Panc1 (cell line): Measurements from ENCODE around the gene TARBP2.

Experiments used
- TF ChIP-seq, protein P1 (sequence below): fragments of 450-650 bp; IDR thresholded peaks from 2 replicates; pipeline ENCODE4 v1.5.1; 2017; ENCODE audit warnings: mild to moderate bottlenecking
- TF ChIP-seq, protein P2 (sequence below), 2 experiments: IDR thresholded peaks; 2 replicates each; pipeline ENCODE4 v1.6.1; 2011 to 2012; ENCODE audit warnings: low read depth in 2 of 2, control low read depth in 1 of 2, low read length in 1 of 2, mild to moderate bottlenecking in 1 of 2, moderate library complexity in 1 of 2; ENCODE audit not compliant: insufficient read depth in 1 of 2

DNA sequence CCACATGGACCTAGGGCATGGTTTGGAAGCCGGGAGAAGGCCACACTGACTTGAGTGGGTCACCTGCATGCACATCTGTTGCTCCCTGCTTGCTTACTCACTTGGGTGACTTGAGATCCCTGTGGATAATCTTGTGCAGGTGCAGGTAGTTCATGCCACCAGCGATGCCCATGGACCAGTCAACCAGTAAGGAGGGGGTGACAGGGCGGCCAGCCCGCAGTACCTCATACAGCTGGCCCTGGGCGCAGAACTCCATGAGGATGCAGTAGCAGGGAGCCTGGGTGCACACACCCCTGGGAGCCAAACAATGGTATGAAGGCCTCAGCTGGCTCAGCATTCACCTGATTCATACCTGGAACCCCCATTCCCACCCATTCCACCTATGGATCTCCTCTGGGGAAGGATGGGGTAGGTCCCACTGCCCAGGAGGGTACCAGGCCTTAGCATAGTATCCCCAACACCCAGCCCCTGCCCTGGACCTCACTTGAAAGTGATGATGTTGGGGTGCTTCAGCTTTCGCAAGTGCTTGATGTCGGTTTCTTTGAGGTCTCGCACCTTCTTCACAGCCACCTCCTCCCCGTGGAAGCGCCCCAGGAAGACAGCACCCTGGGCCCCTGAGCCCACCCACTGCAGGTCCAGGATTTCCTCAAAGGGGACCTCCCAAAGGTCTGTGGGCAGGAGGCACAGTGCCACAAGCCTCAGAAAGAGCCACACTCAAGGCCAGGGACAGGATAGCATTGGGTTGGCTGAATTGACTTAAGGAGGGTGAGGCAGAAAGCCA lies 14.9 kb upstream of the TARBP2 start:
- TF ChIP-seq, protein P1, sequence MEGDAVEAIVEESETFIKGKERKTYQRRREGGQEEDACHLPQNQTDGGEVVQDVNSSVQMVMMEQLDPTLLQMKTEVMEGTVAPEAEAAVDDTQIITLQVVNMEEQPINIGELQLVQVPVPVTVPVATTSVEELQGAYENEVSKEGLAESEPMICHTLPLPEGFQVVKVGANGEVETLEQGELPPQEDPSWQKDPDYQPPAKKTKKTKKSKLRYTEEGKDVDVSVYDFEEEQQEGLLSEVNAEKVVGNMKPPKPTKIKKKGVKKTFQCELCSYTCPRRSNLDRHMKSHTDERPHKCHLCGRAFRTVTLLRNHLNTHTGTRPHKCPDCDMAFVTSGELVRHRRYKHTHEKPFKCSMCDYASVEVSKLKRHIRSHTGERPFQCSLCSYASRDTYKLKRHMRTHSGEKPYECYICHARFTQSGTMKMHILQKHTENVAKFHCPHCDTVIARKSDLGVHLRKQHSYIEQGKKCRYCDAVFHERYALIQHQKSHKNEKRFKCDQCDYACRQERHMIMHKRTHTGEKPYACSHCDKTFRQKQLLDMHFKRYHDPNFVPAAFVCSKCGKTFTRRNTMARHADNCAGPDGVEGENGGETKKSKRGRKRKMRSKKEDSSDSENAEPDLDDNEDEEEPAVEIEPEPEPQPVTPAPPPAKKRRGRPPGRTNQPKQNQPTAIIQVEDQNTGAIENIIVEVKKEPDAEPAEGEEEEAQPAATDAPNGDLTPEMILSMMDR: no peak
- TF ChIP-seq, protein P2, sequence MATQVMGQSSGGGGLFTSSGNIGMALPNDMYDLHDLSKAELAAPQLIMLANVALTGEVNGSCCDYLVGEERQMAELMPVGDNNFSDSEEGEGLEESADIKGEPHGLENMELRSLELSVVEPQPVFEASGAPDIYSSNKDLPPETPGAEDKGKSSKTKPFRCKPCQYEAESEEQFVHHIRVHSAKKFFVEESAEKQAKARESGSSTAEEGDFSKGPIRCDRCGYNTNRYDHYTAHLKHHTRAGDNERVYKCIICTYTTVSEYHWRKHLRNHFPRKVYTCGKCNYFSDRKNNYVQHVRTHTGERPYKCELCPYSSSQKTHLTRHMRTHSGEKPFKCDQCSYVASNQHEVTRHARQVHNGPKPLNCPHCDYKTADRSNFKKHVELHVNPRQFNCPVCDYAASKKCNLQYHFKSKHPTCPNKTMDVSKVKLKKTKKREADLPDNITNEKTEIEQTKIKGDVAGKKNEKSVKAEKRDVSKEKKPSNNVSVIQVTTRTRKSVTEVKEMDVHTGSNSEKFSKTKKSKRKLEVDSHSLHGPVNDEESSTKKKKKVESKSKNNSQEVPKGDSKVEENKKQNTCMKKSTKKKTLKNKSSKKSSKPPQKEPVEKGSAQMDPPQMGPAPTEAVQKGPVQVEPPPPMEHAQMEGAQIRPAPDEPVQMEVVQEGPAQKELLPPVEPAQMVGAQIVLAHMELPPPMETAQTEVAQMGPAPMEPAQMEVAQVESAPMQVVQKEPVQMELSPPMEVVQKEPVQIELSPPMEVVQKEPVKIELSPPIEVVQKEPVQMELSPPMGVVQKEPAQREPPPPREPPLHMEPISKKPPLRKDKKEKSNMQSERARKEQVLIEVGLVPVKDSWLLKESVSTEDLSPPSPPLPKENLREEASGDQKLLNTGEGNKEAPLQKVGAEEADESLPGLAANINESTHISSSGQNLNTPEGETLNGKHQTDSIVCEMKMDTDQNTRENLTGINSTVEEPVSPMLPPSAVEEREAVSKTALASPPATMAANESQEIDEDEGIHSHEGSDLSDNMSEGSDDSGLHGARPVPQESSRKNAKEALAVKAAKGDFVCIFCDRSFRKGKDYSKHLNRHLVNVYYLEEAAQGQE (IDR thresholded peaks at IDR 0.05; ENCODE audit: insufficient read depth in 1 of 2, low read depth in 2 of 2, low read length in 1 of 2): no peak
